Adrenal gland (tissue), 12 donors: Measurements from ENCODE around the gene TCP10L. TPM values are rescaled to one million over a fixed set of nuclear protein-coding genes. Genes with fewer than 3 reads are reported as not detected.

Experiments used
- DNase-seq, 7 donors: peaks; one replicate each; pipeline ENCODE4 v3.0.0-alpha.2; 2019 to 2020
- H3K27ac ChIP-seq, 5 donors: fragments of 200-600 bp; sonication (generic) in 4 of 5; 1 replicate in 3 of 5; 2 replicates in 2 of 5; pipeline versions ENCODE4 v1.5.1 to v1.8.0; 2016 to 2020; ENCODE audit warnings: mild to moderate bottlenecking in 1 of 5
- H3K27me3 ChIP-seq: fragments of 200-600 bp; 2 replicates; pipeline ENCODE4 v1.8.0; 2021
- H3K36me3 ChIP-seq, 2 donors: fragments of 200-600 bp; replicated peaks in 1 of 2; 1 replicate in 1 of 2; 2 replicates in 1 of 2; pipeline versions ENCODE4 v1.5.1 to v1.8.0; 2018 to 2022
- H3K4me1 ChIP-seq, 2 donors: fragments of 200-600 bp; replicated peaks in 1 of 2; 1 replicate in 1 of 2; 2 replicates in 1 of 2; pipeline versions ENCODE4 v1.5.1 to v1.8.0; 2018 to 2021
- H3K4me3 ChIP-seq, 4 donors: fragments of 200-600 bp; sonication (generic) in 3 of 4; one replicate each; pipeline ENCODE4 v1.5.1; 2016 to 2018
- H3K9me3 ChIP-seq, 3 donors: fragments of 200-600 bp; sonication (generic) in 1 of 3; replicated peaks in 1 of 3; 1 replicate in 2 of 3; 2 replicates in 1 of 3; pipeline versions ENCODE4 v1.5.1 to v1.8.0; 2016 to 2021
- CTCF ChIP-seq, 6 experiments: fragments of 450-650 bp in 4 of 6; fragments of 200-600 bp in 2 of 6; sonication (generic) in 1 of 6; IDR thresholded peaks; 1 replicate in 5 of 6; 2 replicates in 1 of 6; pipeline versions ENCODE4 v1.5.1 to v1.8.0; 2016 to 2021; ENCODE audit warnings: antibody characterized with exemption in 6 of 6, mild to moderate bottlenecking in 2 of 6, moderate library complexity in 1 of 6
- POLR2A ChIP-seq, 2 donors: fragments of 450-650 bp; IDR thresholded peaks; one replicate each; pipeline ENCODE4 v1.6.1; 2017; ENCODE audit warnings: antibody characterized with exemption in 2 of 2, mild to moderate bottlenecking in 2 of 2, moderate library complexity in 1 of 2
- WGBS, 4 donors: extraction: QIAGEN DNeasy Blood & Tissue Kit in 2 of 4; methylation state at CpG; one replicate each; pipeline versions ENCODE4 v1.1.5 to v1.1.7; 2013 to 2017; 5-methylcytosine and 5-hydroxymethylcytosine counted together
- intact Hi-C, 2 donors: fragments of 100-400 bp; cut with DNase I; formaldehyde crosslinking; loops; one replicate each; pipeline versions ENCODE4 v1.14.1 to v1.15.0; 2022 to 2023
- polyA plus RNA-seq, 3 donors: library from polyadenylated mRNA; stranded (reverse); fragments of 200-250 nt in 2 of 3; fragments of 350-450 nt in 1 of 3; fragmentation: Illumina TruSeq in 1 of 3; extraction: RNeasy Lipid Tissue Mini Kit (QIAGEN cat#74804) in 1 of 3; gene quantifications; one replicate each; pipeline ENCODE4 v1.2.3, GENCODE V29; 2013 to 2014
- total RNA-seq, 9 donors: library from RNA; depleted of rRNA in 4 of 9; stranded (reverse); fragments of >200 nt in 4 of 9; fragments of 120-200 nt in 1 of 9; fragmentation: NEBNext Ultra II Directional in 1 of 9; extraction: Animal tissue kit (Norgen Biotek cat#: 25700) in 1 of 9; gene quantifications; one replicate each; pipeline versions ENCODE4 v1.1.0 to v1.2.4, GENCODE V29; 2013 to 2023
- donor health status: healthy with polysubstance abuse.
- donor health status: Bipolar disorder and iron deficiency.
- donor health status: DM: yes; HTN: yes; CAD: no.
- donor health status: DM: no; HTN: no; CAD: no.
- donor health status: DM: no; HTN: no; CAD: no.
- donor health status: DM: yes; HTN: yes; CAD: no.

Gene TCP10L
- total and polyA plus RNA-seq, 12 donors: 0.28 to 3.0 (median 0.82) TPM; not detected in 2

GRCh38 chr21:32608851-32609250 is 23.5 kb upstream of the TCP10L start:
- H3K27me3 ChIP-seq: no peaks in the 10 kb centered on the region
- H3K4me3 ChIP-seq: no peak overlapping the region
- no peak for TF ChIP-seq POLR2A (IDR thresholded peaks at IDR 0.05)
- no peak for TF ChIP-seq CTCF (IDR thresholded peaks at IDR 0.05)
- WGBS, 4 donors: 85 to 88% (median 87%) methylated on average over 5 of the region's 5 CpGs
- peaks cover 14 to 20% of the 10 kb centered on the region in 2 donors for H3K4me1 ChIP-seq
- H3K27ac ChIP-seq: no peak overlapping the region
- peaks cover 0 to 53% of the 10 kb centered on the region in 2 donors for H3K36me3 ChIP-seq
- H3K9me3 ChIP-seq: no peaks in the 10 kb centered on the region
- no peak for DNase-seq
- intact Hi-C loops: no loop called here

GRCh38 chr21:32605469-32605868 is 20.1 kb upstream of the TCP10L start:
- peaks cover 0 to 4% of the 10 kb centered on the region in 2 donors for H3K4me1 ChIP-seq
- 83 to 93% (median 89%) methylated on average over 8 of the region's 8 CpGs for WGBS, 4 donors
- H3K36me3 ChIP-seq: peaks cover 0 to 77% of the 10 kb centered on the region in 2 donors
- intact Hi-C loops: no loop called here
- H3K4me3 ChIP-seq: no peak overlapping the region
- H3K27me3 ChIP-seq: no peaks in the 10 kb centered on the region
- no peak overlapping the region for H3K27ac ChIP-seq
- H3K9me3 ChIP-seq: no peaks in the 10 kb centered on the region
- no peak for DNase-seq
- no peak for TF ChIP-seq CTCF (IDR thresholded peaks at IDR 0.05)
- no peak for TF ChIP-seq POLR2A (IDR thresholded peaks at IDR 0.05)

- intact Hi-C loops: loop anchor here in 1 of 2 donors (5.0 kb wide), 1 partner anchor 207 kb away; no protein-coding TSS in a partner anchor
- DNase-seq: no peak
- H3K36me3 ChIP-seq: peaks cover 0 to 83% of the 10 kb centered on the region in 2 donors
- H3K4me3 ChIP-seq: no peak overlapping the region
- H3K4me1 ChIP-seq: no peaks in the 10 kb centered on the region
- H3K9me3 ChIP-seq: no peaks in the 10 kb centered on the region
- TF ChIP-seq CTCF (IDR thresholded peaks at IDR 0.05) (no peak), POLR2A (IDR thresholded peaks at IDR 0.05) (no peak)
- H3K27me3 ChIP-seq: no peaks in the 10 kb centered on the region
- 86 to 92% (median 88%) methylated on average over 8 of the region's 8 CpGs for WGBS, 4 donors
- no peak overlapping the region for H3K27ac ChIP-seq
These were observed 19.1 kb upstream of the TCP10L start for GRCh38 chr21:32604464-32604863.

GRCh38 chr21:32603131-32603530 is 17.8 kb upstream of the TCP10L start:
- TF ChIP-seq POLR2A (IDR thresholded peaks at IDR 0.05): no peak
- no peak for TF ChIP-seq CTCF (IDR thresholded peaks at IDR 0.05)
- Histone ChIP-seq H3K27ac (no peak overlapping the region), H3K9me3 (no peaks in the 10 kb centered on the region), H3K27me3 (no peaks in the 10 kb centered on the region), H3K36me3 (peaks cover 0 to 74% of the 10 kb centered on the region in 2 donors), H3K4me1 (no peaks in the 10 kb centered on the region), H3K4me3 (no peak overlapping the region)
- 80 to 86% (median 83%) methylated on average over 8 of the region's 8 CpGs for WGBS, 4 donors
- no peak for DNase-seq
- intact Hi-C loops: loop anchor here in 1 of 2 donors (5.0 kb wide), 1 partner anchor 206 kb away; no protein-coding TSS in a partner anchor
